SKM-1 (cell line): Measurements from ENCODE around the gene STAC2.

ENCODE experiments used
- DNase-seq: peaks from one replicate; lab custom pipeline; 2025; ENCODE audit not compliant: unreplicated experiment; lab: John Stamatoyannopoulos, UW

The STAC2 gene

DNA sequence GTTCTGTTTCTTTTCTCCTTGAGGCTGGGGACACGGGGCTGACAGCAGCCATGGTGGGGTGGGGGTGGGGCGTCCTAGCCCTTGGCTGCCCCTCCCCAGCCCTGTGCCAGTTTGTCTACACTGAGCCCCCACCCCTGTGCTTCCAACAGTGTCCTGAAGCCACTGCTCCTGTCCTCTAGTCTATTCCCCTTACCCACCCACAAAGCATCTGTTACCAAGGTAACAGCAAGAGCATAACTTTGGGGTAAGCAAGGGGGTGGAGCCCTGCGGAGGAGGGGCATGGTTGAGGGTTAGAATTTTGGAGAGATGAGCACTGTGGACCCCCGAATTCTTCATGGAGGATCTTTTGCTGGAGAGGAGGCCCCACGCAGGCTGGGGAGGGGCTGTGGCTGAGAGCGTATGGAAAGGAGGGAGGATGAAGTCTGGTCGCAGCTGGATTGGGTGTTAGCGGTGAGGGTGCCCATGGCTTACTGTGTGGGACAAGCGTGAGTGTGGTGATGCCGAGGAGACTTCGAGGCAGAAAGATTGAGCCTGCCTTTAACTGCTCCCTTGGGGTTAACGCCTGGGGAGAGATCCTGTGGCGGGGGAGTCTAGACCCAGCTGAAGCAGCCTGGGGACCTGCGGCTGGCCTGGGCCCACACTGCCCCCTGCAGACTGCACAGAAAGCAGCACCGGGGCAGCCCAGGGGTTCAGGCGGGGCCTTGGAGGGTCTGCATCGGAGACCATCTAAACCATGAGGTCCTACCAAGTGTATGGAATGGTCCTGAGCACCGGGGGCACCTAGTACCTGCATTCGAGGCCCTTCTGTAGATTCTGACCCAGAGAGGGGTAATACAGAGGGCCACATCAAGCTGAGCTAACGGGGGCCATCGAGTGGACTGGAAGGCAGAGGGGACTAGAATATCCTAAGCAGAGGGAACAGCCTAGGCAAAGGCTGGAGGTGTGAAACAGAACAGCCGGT lies 6.1 kb upstream of the STAC2 start:
- DNase-seq, result no peak

DNA sequence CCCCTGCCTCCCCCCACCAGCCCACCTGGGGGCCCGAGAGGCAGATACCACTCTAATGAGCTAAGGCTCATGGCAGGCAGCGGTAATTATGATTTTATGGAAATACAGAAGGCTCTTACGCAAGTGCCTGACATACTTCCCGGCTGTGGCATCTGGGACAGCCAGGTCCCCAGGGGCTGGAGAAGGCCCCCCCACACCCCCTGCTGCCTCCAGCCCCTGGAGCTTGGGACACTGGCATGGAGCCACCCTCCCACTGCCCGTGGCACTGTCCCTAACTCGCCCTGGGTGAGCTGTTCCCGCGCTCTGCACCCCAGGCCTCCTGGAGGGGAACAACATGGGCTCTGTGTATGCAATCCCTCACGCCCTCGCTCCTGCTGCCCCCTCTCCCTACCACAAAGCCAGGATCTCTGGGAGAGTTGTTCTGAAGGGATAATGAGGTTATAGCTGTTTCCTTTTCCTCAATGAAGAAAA lies 5.4 kb upstream of the STAC2 start:
- no peak for DNase-seq

DNA sequence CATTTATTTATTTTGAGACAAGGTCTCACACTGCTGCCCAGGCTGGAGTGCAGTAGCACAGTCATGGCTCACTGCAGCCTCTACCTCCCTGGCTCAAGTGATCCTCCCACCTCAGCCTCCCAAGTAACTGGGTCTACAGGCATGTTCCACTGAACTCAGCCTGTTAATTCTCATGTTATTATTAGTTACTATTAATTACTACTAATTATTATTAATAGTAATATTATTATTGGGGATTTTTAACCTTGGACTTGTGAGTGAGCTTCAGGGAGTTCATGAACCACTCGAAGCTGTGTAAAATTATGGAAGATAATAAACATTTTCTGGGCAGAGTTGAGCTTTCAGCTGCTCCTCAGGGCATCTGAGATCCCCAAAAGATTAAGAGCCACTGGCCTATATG lies 4.6 kb upstream of the STAC2 start:
- no peak for DNase-seq

DNA sequence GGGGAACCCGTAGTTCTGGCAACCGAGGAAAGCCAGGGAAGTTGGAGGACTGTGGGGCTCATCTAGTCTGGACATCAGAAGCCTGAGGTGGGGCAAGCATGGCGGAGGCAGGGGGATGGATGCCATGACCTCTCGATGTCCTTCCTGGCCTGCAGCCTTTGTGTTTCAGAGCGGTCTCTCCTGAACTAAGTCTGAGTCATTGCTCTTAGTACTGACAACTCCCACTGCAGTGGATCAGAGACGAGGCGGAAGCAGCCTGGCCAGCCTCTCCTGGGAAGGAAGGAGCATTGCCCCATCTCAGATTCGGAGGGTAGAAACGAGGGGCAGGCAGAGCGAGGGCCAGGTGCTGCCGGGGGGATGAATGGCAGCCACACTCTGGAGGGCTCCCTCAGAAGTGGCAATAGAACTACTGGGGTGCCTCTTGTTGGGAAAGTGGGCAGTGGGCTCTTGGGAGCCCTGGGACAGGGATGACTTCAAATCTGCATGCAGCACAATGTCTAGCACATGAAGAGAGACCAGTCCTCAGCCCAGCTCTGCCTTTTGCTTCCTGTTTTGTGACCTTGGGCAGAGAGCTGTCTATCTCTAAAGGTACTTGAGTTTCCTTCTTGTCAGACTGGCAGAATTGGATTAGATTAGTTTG lies 3.6 kb upstream of the STAC2 start:
- DNase-seq, result no peak

DNA sequence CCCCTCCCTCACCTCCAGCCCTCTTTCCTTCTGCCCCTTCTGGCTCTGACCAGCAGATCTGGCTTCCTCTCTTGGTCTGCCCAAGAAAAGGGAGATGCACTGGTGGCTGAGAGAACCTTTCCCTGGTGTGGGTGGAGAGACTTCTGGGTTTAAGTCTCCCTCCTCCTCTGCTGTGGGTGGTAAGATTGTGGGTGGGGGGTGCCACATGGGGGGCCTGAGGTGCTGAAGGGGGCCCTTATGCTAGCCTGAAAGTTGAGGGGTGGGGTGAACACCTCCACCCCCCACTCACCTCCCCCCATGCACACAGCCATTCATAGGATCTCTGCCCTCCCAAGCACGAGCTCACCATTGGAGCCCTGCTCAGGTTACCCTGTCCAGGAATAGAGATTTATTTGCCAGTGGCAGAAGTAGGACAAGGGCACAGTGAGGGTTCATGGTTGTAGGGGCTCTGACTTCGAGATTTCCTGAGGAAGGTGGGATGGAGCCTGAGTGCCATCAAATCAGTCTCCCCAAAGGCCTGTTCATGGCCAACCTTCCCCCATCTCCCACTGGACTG lies 1.7 kb upstream of the STAC2 start:
- DNase-seq, result no peak

DNA sequence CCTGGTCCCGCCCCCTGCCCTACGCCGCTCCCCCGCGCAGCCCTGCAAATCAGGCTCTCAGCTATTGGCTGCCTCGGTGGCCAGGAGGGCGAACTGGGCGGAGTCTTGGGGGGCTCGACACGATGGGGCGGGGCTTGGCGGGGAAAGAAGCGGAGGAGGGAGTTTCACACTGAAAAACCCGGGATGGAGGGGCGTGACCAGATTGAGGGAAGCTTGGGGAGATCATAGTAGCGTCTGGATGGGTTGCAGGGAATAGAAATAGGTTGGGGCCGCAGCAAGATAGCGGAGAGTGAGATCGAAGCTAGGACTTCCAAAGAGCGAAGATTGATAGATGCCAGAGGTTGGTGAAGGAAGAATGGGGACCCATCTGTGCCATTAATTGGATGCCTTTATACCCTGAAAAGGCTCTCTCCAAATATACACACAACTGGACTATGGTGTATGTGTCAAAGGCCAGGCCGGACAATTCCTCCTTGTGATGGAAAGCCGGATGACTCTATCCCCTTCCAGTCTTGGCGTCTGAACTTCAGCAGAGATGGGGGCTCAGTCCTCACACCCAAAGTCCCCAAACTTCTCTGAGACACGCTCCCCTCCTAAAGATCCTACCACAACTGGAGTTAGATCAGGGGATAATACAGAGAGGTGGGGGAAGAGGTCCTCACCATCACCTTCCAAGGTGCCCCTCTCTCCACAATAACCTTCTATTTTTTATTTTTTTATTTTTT lies 376 bp upstream of the STAC2 start:
- no peak for DNase-seq

DNA sequence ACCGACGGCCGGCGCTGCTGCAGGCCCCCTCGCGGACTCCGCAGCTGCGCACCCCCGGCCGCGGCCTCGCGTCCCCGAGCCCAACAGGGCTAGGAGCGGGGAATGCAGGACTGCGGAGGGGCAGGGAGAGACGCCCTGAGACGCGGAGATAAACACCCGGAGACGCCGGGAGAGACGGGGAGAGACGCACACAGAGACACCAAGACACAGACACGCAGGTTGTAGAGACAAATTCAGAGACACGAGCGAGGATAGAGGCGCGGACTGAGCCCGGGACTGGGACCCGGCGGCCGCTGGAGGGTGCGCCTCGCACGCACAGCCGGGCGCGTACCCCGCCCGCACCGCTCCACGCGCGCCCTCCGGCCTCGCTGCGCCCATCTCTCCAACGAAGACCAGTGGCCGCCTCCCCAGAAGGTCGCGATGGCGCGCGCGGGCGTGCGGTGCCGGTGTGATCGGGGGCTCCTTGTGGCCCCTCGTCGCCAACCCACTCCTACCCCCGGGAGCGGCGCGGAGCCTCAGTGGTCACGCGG lies 902 bp downstream of the STAC2 start:
- DNase-seq, result no peak

DNA sequence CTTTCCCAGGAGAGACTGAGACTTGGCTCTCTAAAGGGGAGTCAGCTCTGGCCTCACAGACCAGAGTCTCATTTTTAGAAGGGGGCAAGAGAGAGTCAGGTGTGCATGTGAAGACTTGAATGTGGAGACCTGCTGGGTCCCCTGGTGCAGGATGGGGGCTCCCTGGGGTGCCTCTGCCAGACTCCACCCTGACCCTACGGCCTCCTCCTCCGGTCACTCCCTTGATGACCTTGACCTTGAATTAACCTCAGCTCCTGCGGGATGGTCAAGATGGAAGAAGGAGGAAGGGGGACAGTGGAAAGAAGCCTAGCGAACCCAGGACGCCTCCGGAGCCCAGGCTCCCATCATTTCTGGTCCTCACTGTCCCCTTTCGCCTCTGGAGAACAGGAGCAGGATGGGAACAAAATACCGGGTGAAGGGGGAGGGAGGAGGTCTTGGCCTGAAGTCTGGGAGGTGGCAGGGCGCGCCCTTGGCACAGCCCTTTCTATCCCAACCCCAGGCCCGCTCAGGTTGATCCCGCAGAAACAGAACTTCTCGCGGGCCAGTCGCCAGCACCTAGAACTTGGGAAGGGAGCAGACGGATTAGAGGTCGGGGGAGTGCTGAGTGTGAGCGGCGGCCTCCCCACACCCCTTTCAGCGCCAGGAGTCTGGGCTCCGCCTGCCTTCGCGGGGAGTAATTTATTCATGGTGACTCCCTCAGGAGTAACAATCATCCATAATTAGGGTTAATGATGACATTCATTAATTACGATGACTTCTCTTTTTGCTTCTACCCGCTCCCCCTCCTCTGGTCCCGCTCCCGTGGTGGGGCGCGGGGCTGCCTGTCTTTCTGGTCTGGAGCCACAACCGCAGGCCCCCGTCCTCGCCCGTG lies 1.6 kb downstream of the STAC2 start:
- DNase-seq, result no peak

DNA sequence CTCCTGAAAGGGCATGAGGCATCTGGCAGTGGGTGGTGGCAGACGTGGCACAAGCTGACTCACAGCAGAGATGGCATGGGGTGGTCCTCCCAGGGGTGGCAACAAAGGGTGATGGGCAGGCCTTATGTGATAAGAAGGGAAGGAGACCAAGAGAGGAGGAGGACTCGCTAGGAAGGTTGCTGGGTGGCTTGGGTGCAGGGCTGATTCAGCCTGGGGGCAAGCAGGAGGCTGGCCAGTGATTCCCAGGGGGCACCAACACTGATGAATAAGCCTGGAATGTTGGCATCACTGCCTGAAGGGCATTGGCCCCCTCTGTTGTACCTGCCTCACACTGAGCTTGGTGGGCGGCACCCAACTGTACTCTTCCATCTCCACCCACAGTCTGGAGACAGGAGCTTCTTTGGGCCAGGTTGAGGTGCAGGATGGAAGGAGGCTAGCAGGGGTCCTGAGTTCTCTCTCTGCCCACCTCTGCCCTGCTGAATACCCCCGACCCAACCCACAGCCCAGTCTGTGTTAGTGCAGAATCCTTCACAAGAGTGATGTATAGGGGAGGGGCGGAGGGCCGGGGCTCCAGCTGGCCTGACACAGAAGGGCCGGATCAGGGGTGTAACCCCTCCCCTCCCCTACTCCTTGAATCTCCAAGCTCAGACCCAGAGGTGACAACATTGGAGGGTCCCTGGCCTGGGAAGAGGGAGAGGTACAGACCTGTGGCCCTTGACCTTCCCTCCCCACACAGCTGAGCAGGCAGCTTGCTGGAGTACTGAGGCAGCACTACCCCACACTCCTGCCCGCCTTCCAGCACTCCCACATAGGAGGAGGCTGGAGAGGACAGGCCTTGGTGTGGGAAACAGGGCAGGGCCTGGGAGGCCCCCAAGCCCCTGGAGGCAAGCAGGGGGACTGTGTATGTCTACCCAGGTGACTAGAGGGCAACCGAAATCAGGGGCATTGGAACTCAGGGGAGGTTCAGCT lies 2.6 kb downstream of the STAC2 start:
- no peak for DNase-seq

DNA sequence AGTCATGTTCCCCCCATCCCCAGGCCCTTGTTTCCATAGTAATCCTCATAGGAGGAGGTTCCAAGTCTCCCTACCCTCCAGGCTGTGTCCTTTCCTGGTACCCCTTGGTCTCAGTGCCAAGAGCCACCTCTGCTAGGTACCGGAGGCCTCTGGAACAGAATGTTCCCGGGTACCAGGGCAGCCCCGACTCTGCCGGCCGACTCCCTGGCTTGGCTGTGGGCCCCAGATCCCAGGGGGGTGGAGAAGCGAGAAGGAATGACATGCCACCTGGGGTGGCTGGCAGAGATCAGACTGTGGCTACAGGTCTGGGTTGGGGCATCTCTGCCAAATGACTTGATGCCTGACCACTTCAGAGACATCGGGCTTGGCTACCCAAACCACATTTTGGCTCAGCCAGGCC lies 3.6 kb downstream of the STAC2 start:
- no peak for DNase-seq

DNA sequence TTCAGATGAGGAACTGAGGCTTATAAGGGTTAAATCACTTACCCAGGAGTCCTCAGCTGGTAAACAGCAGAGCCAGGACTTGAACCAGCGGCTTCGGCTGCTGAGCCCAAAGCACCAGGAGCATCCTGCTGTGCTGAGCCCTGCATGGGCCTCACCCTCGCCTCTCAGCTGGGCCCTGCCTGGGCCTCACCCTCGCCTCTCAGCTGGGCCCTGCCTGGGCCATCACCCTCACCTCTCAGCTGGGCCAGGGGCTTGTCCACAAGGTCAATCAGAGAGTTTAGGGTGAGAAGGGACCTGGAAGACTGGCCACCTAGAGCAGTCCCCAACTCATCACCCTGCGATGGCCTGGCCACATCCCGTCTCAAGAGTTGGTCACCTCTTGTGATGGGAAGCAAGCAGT lies 4.2 kb downstream of the STAC2 start:
- DNase-seq, result no peak

DNA sequence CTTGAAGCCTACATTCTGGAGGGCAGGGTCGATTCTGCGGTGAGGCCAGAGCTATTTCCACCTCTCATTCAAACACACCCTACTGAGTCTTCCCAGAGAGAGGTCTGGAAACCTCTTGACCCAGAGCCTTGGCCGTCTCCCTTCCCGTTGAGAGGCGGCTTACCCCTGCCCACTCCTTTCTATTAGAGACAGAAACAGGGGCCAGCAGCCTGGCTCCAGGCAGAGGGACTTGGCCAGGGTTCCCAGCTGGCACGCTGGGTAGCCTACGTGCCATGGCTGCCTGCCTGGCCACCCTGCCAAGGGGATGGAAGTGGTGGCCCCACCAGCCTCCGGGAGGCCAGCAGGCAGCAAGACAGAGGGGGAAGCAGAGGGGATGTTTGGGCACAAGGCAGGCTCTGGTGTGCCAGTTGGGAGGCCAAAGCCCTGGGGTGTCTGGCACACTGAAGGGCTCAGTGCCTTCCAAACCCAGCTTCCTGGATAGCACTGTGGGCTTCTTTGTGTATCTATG lies 6.0 kb downstream of the STAC2 start:
- no peak for DNase-seq

DNA sequence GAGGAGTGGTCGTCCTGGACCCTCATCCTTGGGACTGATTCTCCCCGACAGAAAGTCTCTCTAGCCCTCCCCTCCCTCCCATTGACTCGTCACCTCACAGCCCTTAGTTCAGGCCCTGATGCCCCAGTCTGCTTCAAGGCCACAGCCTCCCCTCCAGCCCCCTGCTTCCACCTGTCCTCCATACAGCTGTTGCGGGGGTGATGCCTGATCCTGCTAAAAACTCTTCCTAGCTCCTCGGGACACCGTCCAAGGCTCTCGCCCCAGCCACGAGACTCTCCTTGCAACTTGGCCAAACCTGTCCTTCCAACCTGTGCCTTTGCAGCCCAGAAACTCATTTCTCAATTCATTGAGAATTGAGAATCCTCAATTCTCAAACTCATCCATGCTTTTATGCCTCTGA lies 6.8 kb downstream of the STAC2 start:
- DNase-seq, result no peak

DNA sequence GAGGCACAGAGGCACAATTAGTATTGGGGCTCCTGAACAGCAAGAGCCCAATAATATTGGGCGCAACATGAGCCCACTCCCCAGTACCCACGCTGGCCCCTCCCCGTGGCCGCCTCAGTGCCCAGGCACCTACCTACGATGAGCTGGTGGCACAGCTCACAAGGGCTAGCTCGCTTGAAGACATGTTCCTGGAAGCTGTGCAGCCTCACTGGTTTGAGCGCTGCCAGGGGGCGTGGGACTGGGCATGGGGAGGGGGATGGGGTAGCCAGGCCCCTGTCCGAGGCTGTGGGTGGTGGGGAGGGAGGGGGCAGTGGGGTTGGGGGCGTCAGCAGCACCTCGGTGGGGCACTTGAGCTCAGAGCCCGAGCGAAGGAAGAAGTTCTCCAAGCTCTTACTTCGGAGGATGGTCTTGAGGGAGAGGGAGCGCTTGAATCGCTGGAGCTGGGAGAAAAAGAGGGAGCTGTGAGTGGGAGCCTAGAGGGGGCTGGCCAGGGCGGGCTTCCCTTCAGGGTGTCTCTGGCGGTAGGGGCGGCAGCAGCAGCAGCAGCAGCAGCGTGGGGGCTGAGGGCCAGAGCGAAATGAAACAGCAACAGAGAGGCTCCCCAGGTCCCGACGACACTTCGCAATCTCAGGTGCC lies 7.9 kb downstream of the STAC2 start:
- no peak for DNase-seq

DNA sequence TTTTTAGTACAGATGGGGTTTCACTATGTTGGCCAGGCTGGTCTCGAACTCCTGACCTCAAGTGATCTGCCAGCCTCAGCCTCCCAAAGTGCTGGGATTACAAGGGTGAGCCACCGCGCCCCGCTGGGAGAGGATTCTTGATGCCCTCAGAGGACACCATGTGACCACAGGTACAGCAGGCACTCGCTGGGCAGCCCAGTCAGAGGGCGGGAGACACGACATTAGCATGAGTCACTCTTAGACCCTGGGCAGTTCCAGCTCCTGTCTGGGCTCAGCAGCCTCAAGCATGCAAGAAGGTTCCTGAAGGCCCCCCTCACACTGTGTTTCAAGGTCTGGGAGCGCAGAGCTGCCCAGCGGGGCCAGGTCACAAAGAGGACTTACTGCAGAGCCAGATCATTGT lies 11.9 kb downstream of the STAC2 start:
- DNase-seq, result no peak

DNA sequence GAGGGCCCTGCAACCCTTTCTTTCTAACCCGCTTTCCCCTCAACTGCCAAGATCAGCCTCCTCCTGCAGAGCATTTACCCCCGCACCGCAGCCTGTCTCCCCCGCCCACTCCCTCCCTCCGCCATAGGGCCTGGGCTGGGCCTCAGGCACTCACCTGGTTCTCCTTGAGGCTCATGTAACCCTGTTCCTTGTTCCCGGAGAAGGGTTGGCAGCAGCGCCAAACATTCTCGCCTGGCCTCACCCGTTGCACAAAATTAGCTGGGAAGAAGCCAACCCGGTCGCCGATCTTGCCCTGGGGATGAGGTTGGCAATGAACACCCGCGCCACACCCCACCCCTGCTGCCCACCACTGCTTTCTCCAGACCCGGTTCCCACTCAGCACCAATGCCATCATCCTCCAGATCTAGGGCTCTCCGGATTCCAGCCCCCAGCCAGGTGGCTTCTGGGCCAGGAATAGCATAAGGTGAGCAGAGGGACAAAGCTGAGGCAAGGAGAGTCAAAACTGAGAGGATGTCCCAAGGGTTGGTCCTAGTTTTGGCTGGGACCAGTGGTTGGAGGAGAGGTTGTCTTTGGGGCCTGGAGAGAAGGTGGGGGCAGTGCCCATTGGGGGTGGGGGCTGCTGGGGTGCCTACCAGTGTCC lies 12.8 kb downstream of the STAC2 start:
- DNase-seq, result no peak

DNA sequence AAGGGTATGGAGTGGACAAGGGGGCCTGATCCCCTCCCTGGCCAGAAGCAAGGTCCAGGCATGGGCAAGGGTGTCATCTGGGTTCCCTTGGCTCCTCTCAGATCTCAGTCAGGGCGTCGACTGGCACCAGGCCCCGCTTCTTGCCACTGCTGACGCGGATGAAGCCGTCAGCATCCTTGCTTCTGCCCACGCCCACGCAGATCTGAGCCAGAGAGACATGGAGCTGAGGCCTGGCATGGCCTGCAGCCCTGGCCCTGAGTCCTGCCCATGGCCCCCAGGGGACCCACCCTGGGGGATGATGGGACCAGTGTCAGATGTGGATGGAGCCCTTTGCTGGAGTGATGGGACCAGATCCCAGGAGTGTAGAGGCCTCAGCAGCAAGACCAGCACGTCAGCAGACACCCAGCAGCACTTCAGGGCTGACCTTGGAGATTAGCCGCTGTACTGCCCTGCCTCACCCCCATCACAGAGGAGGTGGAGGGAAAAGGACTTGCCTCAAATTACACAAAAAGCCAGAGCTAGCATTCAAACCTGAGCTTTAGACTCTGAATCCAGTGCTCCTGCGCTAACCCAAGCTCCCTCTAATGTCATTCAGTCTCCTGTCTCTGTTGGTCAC lies 13.4 kb downstream of the STAC2 start:
- DNase-seq, result no peak

DNA sequence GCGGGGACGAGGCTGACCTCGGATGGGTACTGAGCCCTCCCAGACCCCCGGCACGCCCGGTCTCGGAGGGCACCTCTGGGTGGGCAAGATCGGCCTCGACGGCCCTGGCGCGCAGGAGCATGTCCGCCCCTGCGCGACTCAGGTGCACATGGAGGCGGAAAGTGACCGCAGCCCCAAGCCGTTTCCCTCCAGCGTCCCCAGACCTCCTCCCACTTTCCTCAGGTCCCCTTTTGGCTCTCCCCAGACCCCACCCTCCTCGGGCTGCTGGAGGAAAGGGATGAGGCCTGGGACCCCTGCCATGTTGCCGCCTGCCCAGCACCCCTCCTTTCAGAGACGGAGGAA lies 15.7 kb downstream of the STAC2 start:
- no peak for DNase-seq
